Progenitor cell of endocrine pancreas (in vitro differentiated cells): ENCODE measurements around the gene CCDC190. TPM values are rescaled to one million over a fixed set of nuclear protein-coding genes. Genes with fewer than 3 reads are reported as not detected.
"Not testable (repeated sequence)": the region's sequence is repeated elsewhere in the genome, so short reads cannot be mapped to it uniquely, and the experiment has no call there.

Experiments used
- DNase-seq: peaks from one replicate; pipeline ENCODE4 v3.0.0; 2021; ENCODE audit warnings: low spot score; ENCODE audit not compliant: unreplicated experiment
- H3K27ac Mint-ChIP-seq: 2 replicates; pipeline ENCODE4 v1.8.0; 2021; ENCODE audit warnings: mild to moderate bottlenecking, moderate library complexity, mixed read lengths
- H3K27me3 Mint-ChIP-seq: 2 replicates; pipeline ENCODE4 v1.8.0; 2021; ENCODE audit warnings: mixed read lengths
- H3K36me3 Mint-ChIP-seq: 2 replicates; pipeline ENCODE4 v1.8.0; 2022; ENCODE audit warnings: mixed read lengths; ENCODE audit not compliant: insufficient read depth
- H3K4me1 Mint-ChIP-seq: 2 replicates; pipeline ENCODE4 v1.8.0; 2021; ENCODE audit warnings: low read depth, mixed read lengths
- H3K4me3 Mint-ChIP-seq: 2 replicates; pipeline ENCODE4 v1.8.0; 2021; ENCODE audit warnings: low read depth, mild to moderate bottlenecking, moderate library complexity, mixed read lengths
- H3K9me3 Mint-ChIP-seq: 2 replicates; pipeline ENCODE4 v1.8.0; 2021; ENCODE audit warnings: low read depth, mixed read lengths
- total RNA-seq: library from RNA; stranded (reverse); gene quantifications from 2 replicates; pipeline ENCODE4 v1.2.1, GENCODE V29; 2021
- TF ChIP-seq, protein P1 (sequence below): fragments of 200-600 bp; sonication (generic); IDR thresholded peaks from one replicate; pipeline ENCODE4 v1.5.0; 2021; ENCODE audit warnings: antibody characterized with exemption, mild to moderate bottlenecking; ENCODE audit not compliant: unreplicated experiment

The CCDC190 gene
- total RNA-seq, 1 donor from 2014 or later = 0.19 TPM

DNA sequence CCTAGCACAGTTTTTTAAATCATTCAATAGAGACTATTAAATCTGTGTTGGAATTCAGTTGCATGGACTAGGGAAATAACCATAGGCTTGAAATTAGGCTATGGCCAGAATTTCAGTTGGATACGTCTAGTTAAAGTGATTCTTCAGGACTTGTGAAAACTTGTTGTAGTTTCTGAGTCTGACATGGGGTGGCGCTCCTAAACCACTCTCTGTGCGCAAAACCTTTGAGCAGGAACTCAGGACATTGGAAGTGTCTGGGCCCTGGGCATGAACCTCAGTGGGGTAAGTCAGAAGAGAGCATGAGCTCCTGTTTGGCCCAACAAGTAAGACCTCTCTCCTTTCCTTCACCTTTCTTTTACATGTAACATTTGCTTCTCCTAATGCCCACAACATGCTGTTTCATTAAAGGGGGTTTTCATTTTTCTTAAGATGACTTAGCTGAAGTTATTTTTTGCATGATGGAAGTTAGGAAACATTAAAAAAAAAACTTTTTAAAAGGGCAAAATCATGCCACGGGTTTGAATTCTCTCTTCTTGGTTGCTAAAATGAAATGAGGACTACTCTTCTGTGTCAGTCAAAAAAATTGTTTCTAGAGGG lies 17.1 kb upstream of the CCDC190 start:
- H3K27me3 Mint-ChIP-seq = no peaks in the 10 kb centered on the region
- no peak overlapping the region for H3K27ac Mint-ChIP-seq
- peaks cover 1% of the 10 kb centered on the region for H3K9me3 Mint-ChIP-seq
- no peak overlapping the region for H3K4me3 Mint-ChIP-seq
- H3K4me1 Mint-ChIP-seq = peaks cover 16% of the 10 kb centered on the region
- H3K36me3 Mint-ChIP-seq = peaks cover 2% of the 10 kb centered on the region
- peak; percentile 38 for DNase-seq
- TF ChIP-seq, protein P1, sequence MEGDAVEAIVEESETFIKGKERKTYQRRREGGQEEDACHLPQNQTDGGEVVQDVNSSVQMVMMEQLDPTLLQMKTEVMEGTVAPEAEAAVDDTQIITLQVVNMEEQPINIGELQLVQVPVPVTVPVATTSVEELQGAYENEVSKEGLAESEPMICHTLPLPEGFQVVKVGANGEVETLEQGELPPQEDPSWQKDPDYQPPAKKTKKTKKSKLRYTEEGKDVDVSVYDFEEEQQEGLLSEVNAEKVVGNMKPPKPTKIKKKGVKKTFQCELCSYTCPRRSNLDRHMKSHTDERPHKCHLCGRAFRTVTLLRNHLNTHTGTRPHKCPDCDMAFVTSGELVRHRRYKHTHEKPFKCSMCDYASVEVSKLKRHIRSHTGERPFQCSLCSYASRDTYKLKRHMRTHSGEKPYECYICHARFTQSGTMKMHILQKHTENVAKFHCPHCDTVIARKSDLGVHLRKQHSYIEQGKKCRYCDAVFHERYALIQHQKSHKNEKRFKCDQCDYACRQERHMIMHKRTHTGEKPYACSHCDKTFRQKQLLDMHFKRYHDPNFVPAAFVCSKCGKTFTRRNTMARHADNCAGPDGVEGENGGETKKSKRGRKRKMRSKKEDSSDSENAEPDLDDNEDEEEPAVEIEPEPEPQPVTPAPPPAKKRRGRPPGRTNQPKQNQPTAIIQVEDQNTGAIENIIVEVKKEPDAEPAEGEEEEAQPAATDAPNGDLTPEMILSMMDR = peak; percentile 80

DNA sequence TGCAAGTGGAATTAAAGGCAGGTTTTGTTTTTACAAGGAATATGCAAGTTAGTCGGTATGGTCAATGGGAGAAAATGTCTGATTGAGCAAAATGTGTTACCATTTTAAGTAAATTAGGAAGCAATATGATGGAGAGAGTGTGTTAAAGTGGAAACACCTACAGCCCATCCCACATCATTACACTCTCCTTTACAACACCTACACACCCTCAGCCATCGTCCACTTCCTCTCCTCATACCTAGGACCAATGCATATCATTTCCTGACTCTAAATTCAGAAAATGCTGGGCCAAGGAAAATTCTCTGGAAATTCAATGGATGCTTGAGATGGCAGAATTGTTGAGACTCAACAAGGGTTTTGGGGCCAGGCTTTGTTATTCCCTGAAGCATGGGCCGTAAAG lies 16.4 kb upstream of the CCDC190 start:
- TF ChIP-seq, protein P1 = no peak
- Mint-ChIP-seq H3K4me3 (no peak overlapping the region), H3K4me1 (peaks cover 18% of the 10 kb centered on the region), H3K27ac (no peak overlapping the region), H3K36me3 (peaks cover 6% of the 10 kb centered on the region), H3K9me3 (peaks cover 7% of the 10 kb centered on the region), H3K27me3 (no peaks in the 10 kb centered on the region)
- DNase-seq = no peak

DNA sequence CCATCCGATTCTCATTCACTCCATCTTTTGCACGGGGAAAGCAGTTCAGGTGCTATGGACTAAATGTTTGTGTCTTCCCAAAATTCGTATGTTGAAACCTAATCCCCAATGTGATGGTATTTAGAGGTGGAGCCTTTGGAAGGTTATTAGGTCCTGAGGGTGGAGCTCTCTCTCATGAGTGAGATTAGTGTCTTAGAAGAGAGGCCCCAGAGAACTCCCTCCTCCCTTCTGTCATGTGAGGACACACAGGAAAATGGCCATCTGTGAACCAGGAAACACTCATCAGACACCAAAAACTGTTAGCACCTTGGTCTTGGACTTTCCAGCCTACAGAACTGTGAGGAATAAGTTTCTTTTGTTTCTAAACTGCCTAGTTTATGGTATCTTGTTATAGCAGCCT lies 15.8 kb upstream of the CCDC190 start:
- no peak overlapping the region for H3K4me3 Mint-ChIP-seq
- no peak for DNase-seq
- TF ChIP-seq, protein P1 = no peak
- H3K9me3 Mint-ChIP-seq = peaks cover 10% of the 10 kb centered on the region
- peaks cover 8% of the 10 kb centered on the region for H3K36me3 Mint-ChIP-seq
- no peaks in the 10 kb centered on the region for H3K27me3 Mint-ChIP-seq
- H3K27ac Mint-ChIP-seq = no peak overlapping the region
- peaks cover 18% of the 10 kb centered on the region for H3K4me1 Mint-ChIP-seq

DNA sequence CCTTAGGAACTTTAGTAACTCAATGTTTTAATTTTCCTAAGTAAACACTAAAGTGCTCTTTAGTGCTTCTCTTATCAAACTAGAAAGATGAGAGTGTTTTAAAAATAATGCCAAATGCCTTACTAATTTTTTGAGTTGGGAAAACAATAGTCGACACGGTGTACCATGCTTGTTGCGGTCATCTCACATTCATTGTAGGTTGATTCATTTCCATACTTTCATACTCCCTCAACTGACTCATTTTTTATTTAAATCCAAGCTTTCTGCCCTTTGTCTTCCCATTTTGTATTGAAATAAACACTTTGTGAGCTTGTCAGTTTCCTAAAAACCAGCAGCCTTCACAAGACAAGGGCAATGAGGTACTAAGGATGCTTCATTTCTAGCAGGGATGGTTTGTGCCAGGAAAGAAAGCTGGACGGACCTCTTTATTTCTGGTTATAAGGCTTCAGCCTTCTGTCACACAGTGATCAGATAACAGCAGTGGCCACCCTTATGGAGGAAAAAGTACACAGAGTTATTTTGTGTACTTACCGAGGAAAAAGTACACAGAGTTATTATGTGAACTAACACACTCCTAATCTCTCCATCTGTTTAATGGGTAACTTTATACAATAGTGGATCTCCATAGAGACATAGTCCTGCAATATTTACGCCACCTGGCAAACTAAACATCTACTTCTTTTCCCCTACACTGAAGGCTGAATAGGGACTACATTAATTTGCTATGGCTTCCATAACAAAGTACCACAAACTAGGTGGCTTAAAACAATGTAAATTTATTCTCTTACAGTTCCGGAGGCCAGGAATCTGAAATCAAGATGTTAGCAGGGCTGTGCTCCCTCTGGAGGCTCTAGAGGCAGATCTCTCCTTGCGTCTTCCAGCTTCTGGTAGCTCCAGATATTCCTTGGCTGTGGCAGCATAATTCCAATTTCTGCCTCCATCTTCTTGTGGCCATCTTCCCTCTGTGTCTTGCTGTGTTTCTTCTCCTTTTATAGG lies 13.0 kb upstream of the CCDC190 start:
- Mint-ChIP-seq H3K4me1 (peaks cover 18% of the 10 kb centered on the region), H3K36me3 (peaks cover 15% of the 10 kb centered on the region), H3K4me3 (no peak overlapping the region)

DNA sequence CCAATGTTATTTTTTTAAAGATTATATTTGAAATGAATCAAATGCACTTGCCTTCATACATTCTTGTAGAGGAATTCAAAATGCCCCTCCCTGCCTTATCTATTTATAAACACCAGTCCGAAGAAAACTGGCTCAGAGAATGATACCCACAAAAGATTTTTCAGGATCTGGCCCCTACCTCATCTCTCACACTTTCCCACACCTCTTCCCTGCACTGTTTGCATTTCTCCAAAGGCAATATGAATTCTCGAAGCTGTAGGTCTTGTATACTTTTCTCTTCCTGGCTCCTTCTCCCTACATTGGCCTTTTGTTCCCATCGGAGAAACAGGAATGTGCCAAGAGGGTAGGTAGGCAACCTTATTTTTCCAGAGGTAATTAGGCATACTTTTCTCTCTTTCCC lies 12.0 kb upstream of the CCDC190 start:
- H3K27me3 Mint-ChIP-seq = no peaks in the 10 kb centered on the region
- DNase-seq = no peak
- TF ChIP-seq, protein P1 = no peak
- peaks cover 18% of the 10 kb centered on the region for H3K36me3 Mint-ChIP-seq
- peaks cover 18% of the 10 kb centered on the region for H3K4me1 Mint-ChIP-seq
- peak overlapping the region; percentile 4 for H3K27ac Mint-ChIP-seq
- peaks cover 29% of the 10 kb centered on the region for H3K9me3 Mint-ChIP-seq
- no peak overlapping the region for H3K4me3 Mint-ChIP-seq

More for the DNA sequence above, 13.0 kb upstream of the CCDC190 start:
- TF ChIP-seq, protein P1 = peak; percentile 11
- no peak for DNase-seq
- Mint-ChIP-seq H3K27ac (peak overlapping the region; percentile 82), H3K9me3 (peaks cover 25% of the 10 kb centered on the region), H3K27me3 (no peaks in the 10 kb centered on the region)

DNA sequence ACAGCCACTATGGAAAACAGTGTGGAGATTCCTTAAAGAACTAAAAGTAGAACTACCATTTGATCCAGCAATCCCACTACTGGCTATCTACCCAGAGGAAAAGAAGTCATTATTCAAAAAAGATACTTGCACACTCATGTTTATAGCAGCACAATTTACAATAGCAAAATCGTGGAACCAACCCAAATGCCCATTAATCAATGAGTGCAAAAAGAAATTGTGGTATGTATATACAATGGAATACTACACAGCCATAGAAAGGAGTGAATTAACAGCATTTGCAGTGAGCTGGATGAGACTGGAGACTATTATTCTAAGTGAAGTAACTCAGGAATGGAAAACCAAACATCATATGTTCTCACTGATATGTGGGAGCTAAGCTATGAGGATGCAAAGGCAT lies 10.4 kb upstream of the CCDC190 start:
- H3K9me3 Mint-ChIP-seq = peaks cover 29% of the 10 kb centered on the region
- not testable (repeated sequence) for H3K27me3 Mint-ChIP-seq, DNase-seq, H3K4me3 Mint-ChIP-seq, H3K27ac Mint-ChIP-seq
- peaks cover 18% of the 10 kb centered on the region for H3K4me1 Mint-ChIP-seq
- peaks cover 18% of the 10 kb centered on the region for H3K36me3 Mint-ChIP-seq
